ENCODE measurements around the gene GADD45A. TPM values are rescaled to one million over a fixed set of nuclear protein-coding genes. Genes with fewer than 3 reads are reported as not detected.

The GADD45A gene
- total RNA-seq, 6 experiments from 2014 or later: 80.3 to 93.2 (median 83.8) TPM

DNA sequence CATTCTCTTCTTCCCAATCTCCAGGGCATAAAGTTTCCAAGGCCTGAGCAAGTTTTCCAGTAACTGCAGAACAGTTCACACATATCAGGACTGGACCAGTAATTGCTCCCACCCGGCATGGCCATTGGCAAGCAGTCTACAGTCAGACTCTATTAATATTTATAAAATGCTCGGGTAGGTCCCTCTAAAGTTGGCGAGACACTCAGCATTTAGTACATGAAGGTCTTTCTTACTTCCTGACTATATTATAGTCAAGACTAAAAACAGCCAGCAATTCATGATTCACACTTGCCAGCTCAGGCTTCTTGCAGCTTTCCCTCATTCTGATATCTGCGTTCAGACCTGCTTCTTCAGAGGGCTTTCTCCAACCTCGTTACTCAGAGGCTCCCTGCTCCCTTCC is 25.4 kb downstream of the GADD45A start:
- peak overlapping the region; percentile 66 for H3K4me3 Mint-ChIP-seq
- DNase-seq: peak; percentile 70
- TF ChIP-seq CTCF (IDR thresholded peaks at IDR 0.05): no peak
- H3K27ac Mint-ChIP-seq: peak overlapping the region; percentile 74
- H3K36me3 Mint-ChIP-seq (ENCODE audit: low read depth): peaks cover 26% of the 10 kb centered on the region
- H3K4me1 Mint-ChIP-seq (ENCODE audit: low read depth): peaks cover 84% of the 10 kb centered on the region
- H3K9me3 Mint-ChIP-seq: no peaks in the 10 kb centered on the region
- H3K27me3 Mint-ChIP-seq (ENCODE audit: insufficient read depth): no peaks in the 10 kb centered on the region

DNA sequence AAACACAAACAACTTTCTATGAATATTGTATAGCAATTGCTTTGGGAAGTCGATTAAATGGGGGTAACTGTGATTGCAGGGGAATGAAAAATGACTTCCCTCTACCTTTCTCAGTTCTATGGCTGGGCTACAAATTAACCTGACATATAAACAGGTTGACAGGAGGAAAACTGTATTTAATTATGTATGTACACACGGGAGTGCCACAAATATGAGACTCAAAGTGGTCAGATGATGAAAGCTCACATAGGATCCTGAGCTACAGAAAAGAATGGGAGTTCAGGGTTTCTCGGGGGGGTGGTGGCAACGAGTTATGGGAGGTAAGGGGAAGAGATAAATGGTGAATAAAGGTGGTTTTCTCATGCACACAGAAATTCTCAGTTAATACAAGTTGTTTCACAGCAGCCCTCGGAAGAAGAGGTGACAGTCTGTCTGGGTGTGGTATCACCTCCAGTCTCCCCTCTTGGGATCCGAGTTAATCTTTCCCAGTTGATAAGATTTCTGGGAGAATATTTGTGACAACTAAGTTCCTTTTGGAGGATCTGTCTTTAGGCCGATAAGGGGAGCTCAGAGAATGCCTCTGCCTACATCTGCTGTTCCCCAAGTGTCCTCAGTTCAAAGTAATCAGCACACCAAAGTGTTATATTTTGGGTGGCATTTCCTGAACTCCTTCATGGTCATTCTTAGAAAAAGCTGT is 26.3 kb downstream of the GADD45A start:
- Mint-ChIP-seq H3K4me3 (peak overlapping the region; percentile 66), H3K27me3 (ENCODE audit: insufficient read depth) (peaks cover 2% of the 10 kb centered on the region; the same call in 1 of the 2 replicates), H3K27ac (peak overlapping the region; percentile 74), H3K4me1 (ENCODE audit: low read depth) (peaks cover 87% of the 10 kb centered on the region), H3K9me3 (no peaks in the 10 kb centered on the region), H3K36me3 (ENCODE audit: low read depth) (peaks cover 18% of the 10 kb centered on the region)
- no peak for DNase-seq
- no peak for TF ChIP-seq CTCF (IDR thresholded peaks at IDR 0.05)

DNA sequence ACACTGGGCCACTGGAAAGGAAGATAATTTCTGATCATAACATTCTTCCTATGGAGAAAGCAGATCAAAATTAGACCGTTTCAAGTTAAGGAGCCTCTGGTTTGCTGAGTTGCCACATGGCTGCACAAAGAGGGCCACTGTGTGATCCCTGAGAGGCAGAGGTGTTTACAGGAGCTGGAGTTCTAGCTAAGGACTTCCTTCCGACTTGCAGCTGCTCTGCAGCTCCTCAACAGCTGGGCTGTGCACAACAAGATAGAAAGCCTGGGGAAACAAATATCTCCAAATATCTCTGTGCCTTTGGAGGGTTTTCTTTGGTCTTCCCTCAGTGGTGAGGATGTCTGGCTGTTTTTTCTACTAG is 26.8 kb downstream of the GADD45A start:
- Mint-ChIP-seq H3K27me3 (ENCODE audit: insufficient read depth) (peaks cover 2% of the 10 kb centered on the region; the same call in 1 of the 2 replicates), H3K9me3 (no peaks in the 10 kb centered on the region), H3K4me1 (ENCODE audit: low read depth) (peaks cover 87% of the 10 kb centered on the region), H3K4me3 (no peak overlapping the region), H3K36me3 (ENCODE audit: low read depth) (peaks cover 16% of the 10 kb centered on the region), H3K27ac (no peak overlapping the region)
- TF ChIP-seq CTCF (IDR thresholded peaks at IDR 0.05): no peak
- DNase-seq: no peak

- H3K36me3 Mint-ChIP-seq (ENCODE audit: low read depth): peaks cover 8% of the 10 kb centered on the region; the same call in 1 of the 2 replicates
- no peak for TF ChIP-seq CTCF (IDR thresholded peaks at IDR 0.05)
- H3K27ac Mint-ChIP-seq: peak overlapping the region; percentile 54
- H3K4me1 Mint-ChIP-seq (ENCODE audit: low read depth): peaks cover 83% of the 10 kb centered on the region
- peak overlapping the region; percentile 53 for H3K4me3 Mint-ChIP-seq
- DNase-seq: peak; percentile 91
- H3K27me3 Mint-ChIP-seq (ENCODE audit: insufficient read depth): peaks cover 2% of the 10 kb centered on the region; the same call in 1 of the 2 replicates
- H3K9me3 Mint-ChIP-seq: no peaks in the 10 kb centered on the region
Observed at GRCh38 chr1:67713057-67713846, 28.3 kb downstream of the GADD45A start.

- Mint-ChIP-seq H3K4me1 (ENCODE audit: low read depth) (peaks cover 72% of the 10 kb centered on the region), H3K36me3 (ENCODE audit: low read depth) (peaks cover 8% of the 10 kb centered on the region; the same call in 1 of the 2 replicates), H3K27me3 (ENCODE audit: insufficient read depth) (peaks cover 3% of the 10 kb centered on the region; the same call in 1 of the 2 replicates), H3K4me3 (no peak overlapping the region), H3K27ac (no peak overlapping the region), H3K9me3 (no peaks in the 10 kb centered on the region)
- no peak for DNase-seq
- TF ChIP-seq CTCF (IDR thresholded peaks at IDR 0.05): no peak
Observed at GRCh38 chr1:67715819-67716218, 30.8 kb downstream of the GADD45A start.
